DOHH2 (cell line): ENCODE results near the gene WDR18.

Experiments used
- H3F3A ChIP-seq: fragments of 200-600 bp; sonication (generic), shearing (Covaris generic); 2 replicates; pipeline ENCODE4 v1.6.0; 2016; ENCODE audit warnings: antibody characterized with exemption, mild to moderate bottlenecking; ENCODE audit not compliant: control insufficient read depth, insufficient read depth
- H3K27ac ChIP-seq: fragments of 200-600 bp; sonication (generic); 2 replicates; pipeline ENCODE4 v1.5.1; 2014; ENCODE audit warnings: low read depth, mild to moderate bottlenecking, low read length, moderate library complexity
- H3K27me3 ChIP-seq: fragments of 200-600 bp; sonication (generic); 2 replicates; pipeline ENCODE4 v1.6.1; 2014; ENCODE audit warnings: mild to moderate bottlenecking, low read length, mixed read lengths; ENCODE audit not compliant: control insufficient read depth
- H3K36me3 ChIP-seq: fragments of 200-600 bp; sonication (generic); 2 replicates; pipeline ENCODE4 v1.6.1; 2014; ENCODE audit warnings: mild to moderate bottlenecking, low read length, moderate library complexity, mixed read lengths; ENCODE audit not compliant: control insufficient read depth
- H3K4me1 ChIP-seq: fragments of 200-600 bp; sonication (generic); 2 replicates; pipeline ENCODE4 v1.6.1; 2014; ENCODE audit warnings: mild to moderate bottlenecking, low read length, mixed read lengths; ENCODE audit not compliant: control insufficient read depth
- H3K4me2 ChIP-seq: fragments of 200-600 bp; sonication (generic); 2 replicates; pipeline ENCODE4 v1.6.0; 2014; ENCODE audit warnings: mild to moderate bottlenecking, low read length, moderate library complexity
- H3K4me3 ChIP-seq: fragments of 200-600 bp; sonication (generic); 2 replicates; pipeline ENCODE4 v1.5.1; 2014; ENCODE audit warnings: mild to moderate bottlenecking, low read length, mixed read lengths
- H3K79me2 ChIP-seq: fragments of 200-600 bp; sonication (generic); 2 replicates; pipeline ENCODE4 v1.6.1; 2014; ENCODE audit warnings: mild to moderate bottlenecking, low read length, mixed read lengths; ENCODE audit not compliant: control insufficient read depth
- H3K9me2 ChIP-seq: fragments of 200-600 bp; sonication (generic); replicated peaks from 2 replicates; pipeline ENCODE4 v1.6.1; 2014; ENCODE audit warnings: mild to moderate bottlenecking, low read length, mixed read lengths; ENCODE audit not compliant: control insufficient read depth
- H3K9me3 ChIP-seq: fragments of 200-600 bp; sonication (generic); 2 replicates; pipeline ENCODE4 v1.6.1; 2014; ENCODE audit warnings: antibody characterized with exemption, low read length, mixed read lengths; ENCODE audit not compliant: control insufficient read depth, insufficient read depth
- H4K20me1 ChIP-seq: fragments of 200-600 bp; sonication (generic); 2 replicates; pipeline ENCODE4 v1.6.0; 2014; ENCODE audit warnings: low read depth, mild to moderate bottlenecking, antibody characterized with exemption, low read length, moderate library complexity; ENCODE audit not compliant: control insufficient read depth, insufficient read depth
- EZH2phosphoT487 ChIP-seq: fragments of 200-600 bp; sonication (generic); IDR thresholded peaks from 2 replicates; pipeline ENCODE4 v1.6.1; 2017; ENCODE audit warnings: borderline replicate concordance, mild to moderate bottlenecking, antibody characterized with exemption, low read length, moderate library complexity, mixed read lengths
- TF ChIP-seq, protein P1 (sequence below): fragments of 200-600 bp; sonication (generic); IDR thresholded peaks from one replicate; pipeline ENCODE4 v1.5.1; 2014; ENCODE audit warnings: antibody characterized with exemption, mild to moderate bottlenecking, low read depth, low read length; ENCODE audit not compliant: poor library complexity, severe bottlenecking

The WDR18 gene

DNA sequence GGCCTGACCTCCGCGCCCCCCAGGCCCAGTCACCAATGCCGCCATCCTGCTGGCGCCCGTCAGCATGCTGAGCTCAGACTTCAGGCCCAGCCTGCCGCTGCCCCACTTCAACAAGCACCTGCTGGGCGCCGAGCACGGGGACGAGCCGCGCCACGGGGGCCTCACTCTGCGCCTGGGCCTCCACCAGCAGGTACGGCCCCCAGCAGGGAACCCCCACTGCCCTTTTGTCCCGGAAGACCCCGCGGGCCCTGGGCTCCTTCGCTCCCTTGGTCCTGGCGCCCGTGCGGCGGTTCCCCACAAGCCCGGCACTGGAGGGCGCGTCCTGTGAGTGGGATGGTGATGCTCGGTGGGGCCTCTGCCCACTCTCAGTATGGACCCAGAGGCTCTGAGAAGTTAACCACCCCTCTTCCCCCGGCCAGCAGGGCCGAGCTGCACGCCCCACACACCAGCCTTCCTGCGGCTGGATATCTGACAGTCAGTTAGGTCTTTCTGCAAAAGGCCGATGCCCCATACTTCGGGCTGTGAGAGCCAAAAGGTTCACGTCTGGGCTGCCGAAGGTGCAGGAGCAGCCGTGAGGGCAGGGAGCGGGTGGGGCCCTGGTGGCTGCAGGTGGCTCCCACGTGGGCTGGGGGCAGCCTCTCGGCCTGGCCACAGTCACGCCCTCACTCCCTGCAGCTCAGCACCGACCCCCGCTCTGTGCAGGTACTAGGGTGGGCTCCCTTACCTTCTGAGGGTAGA is 8.0 kb downstream of the WDR18 start:
- H3K27me3 ChIP-seq: peaks cover 12% of the 10 kb centered on the region
- no peaks in the 10 kb centered on the region for H4K20me1 ChIP-seq
- no peaks in the 10 kb centered on the region; the same call in 1 of the 2 replicates for H3F3A ChIP-seq
- H3K9me3 ChIP-seq: peaks cover 4% of the 10 kb centered on the region; the same call in 1 of the 2 replicates
- H3K4me2 ChIP-seq: no peak overlapping the region
- peaks cover 5% of the 10 kb centered on the region for H3K4me1 ChIP-seq
- H3K9me2 ChIP-seq: no peaks in the 10 kb centered on the region
- H3K36me3 ChIP-seq: peaks cover 50% of the 10 kb centered on the region
- no peak overlapping the region for H3K4me3 ChIP-seq
- TF ChIP-seq, protein P1, sequence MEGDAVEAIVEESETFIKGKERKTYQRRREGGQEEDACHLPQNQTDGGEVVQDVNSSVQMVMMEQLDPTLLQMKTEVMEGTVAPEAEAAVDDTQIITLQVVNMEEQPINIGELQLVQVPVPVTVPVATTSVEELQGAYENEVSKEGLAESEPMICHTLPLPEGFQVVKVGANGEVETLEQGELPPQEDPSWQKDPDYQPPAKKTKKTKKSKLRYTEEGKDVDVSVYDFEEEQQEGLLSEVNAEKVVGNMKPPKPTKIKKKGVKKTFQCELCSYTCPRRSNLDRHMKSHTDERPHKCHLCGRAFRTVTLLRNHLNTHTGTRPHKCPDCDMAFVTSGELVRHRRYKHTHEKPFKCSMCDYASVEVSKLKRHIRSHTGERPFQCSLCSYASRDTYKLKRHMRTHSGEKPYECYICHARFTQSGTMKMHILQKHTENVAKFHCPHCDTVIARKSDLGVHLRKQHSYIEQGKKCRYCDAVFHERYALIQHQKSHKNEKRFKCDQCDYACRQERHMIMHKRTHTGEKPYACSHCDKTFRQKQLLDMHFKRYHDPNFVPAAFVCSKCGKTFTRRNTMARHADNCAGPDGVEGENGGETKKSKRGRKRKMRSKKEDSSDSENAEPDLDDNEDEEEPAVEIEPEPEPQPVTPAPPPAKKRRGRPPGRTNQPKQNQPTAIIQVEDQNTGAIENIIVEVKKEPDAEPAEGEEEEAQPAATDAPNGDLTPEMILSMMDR: no peak
- no peak for TF ChIP-seq EZH2phosphoT487
- no peaks in the 10 kb centered on the region for H3K79me2 ChIP-seq
- no peak overlapping the region for H3K27ac ChIP-seq

DNA sequence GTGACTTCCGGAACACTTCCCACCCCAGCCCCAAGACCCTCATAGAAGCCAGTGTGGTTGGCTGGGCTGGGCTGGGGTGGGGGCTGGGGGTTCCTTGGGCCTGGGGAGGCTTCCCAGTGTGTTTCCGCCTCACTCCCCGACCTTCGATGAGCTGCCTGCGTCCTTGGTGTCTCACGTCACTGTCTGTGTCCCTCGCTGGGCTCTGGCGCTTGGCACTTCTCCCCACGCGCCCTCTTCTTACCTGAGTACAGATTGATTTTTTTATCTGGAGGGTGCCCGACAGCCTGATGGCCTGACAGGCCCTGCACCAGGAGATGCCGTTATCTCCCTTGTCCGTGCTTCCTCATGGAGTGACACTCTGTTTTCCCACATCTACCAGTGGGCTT is 8.5 kb downstream of the WDR18 start:
- H4K20me1 ChIP-seq: no peaks in the 10 kb centered on the region
- H3K36me3 ChIP-seq: peaks cover 45% of the 10 kb centered on the region

DNA sequence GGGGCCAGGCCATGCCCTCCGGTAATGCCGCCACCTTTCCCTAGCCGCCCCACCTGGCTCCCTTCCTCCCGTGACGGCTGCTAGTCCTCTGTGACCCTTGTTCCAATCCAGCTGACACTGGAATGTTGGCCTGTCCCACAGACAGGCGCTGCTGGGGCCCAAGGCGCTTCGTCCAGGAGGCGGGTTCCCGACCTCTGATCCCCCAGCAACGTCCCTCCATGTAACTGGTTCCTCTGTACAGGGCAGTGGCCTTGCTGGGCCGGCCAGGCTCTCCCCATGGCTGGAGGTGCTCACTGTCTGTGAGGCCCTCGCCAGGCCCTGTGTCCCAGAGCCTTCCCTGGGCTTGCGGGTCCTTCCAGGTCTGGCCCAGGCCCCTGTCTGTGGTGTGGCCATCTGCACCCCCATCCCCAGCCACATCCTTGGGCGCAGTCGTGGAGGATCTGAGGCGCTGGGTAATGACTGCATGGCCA is 9.3 kb downstream of the WDR18 start:
- Histone ChIP-seq H3K27me3 (peaks cover 23% of the 10 kb centered on the region), H3K9me2 (no peaks in the 10 kb centered on the region), H3K4me3 (no peak overlapping the region), H4K20me1 (no peaks in the 10 kb centered on the region), H3K27ac (no peak overlapping the region), H3K9me3 (peaks cover 4% of the 10 kb centered on the region; the same call in 1 of the 2 replicates), H3K4me2 (no peak overlapping the region), H3F3A (peaks cover 3% of the 10 kb centered on the region; the same call in 1 of the 2 replicates), H3K36me3 (peaks cover 42% of the 10 kb centered on the region), H3K79me2 (no peaks in the 10 kb centered on the region), H3K4me1 (peaks cover 5% of the 10 kb centered on the region)
- TF ChIP-seq EZH2phosphoT487: no peak
- TF ChIP-seq, protein P1: no peak

More for the DNA sequence above, 8.5 kb downstream of the WDR18 start:
- Histone ChIP-seq H3F3A (no peaks in the 10 kb centered on the region; the same call in 1 of the 2 replicates), H3K9me2 (no peaks in the 10 kb centered on the region), H3K79me2 (no peaks in the 10 kb centered on the region), H3K4me3 (no peak overlapping the region), H3K9me3 (peaks cover 4% of the 10 kb centered on the region; the same call in 1 of the 2 replicates), H3K4me1 (peaks cover 5% of the 10 kb centered on the region), H3K4me2 (no peak overlapping the region), H3K27ac (no peak overlapping the region), H3K27me3 (peaks cover 16% of the 10 kb centered on the region)
- TF ChIP-seq, protein P1: no peak
- TF ChIP-seq EZH2phosphoT487: no peak
